Mesodermal cell (in vitro differentiated cells): ENCODE measurements around the gene HERC6.
"Not testable (repeated sequence)": the region's sequence is repeated elsewhere in the genome, so short reads cannot be mapped to it uniquely, and the experiment has no call there.

ENCODE experiments used
- H3K27ac ChIP-seq: 2 replicates; pipeline ENCODE4 v1.7.0; 2013; ENCODE audit warnings: mild to moderate bottlenecking, low read depth, low read length, moderate library complexity; ENCODE audit not compliant: severe bottlenecking
- H3K36me3 ChIP-seq: 2 replicates; pipeline ENCODE4 v1.7.1; 2013; ENCODE audit warnings: mild to moderate bottlenecking, low read length, moderate library complexity; ENCODE audit not compliant: control insufficient read depth, insufficient read depth
- H3K4me1 ChIP-seq: one replicate; pipeline ENCODE4 v1.7.1; 2013; ENCODE audit warnings: mild to moderate bottlenecking, low read length; ENCODE audit not compliant: insufficient read depth, control insufficient read depth, poor library complexity, severe bottlenecking
- H3K4me3 ChIP-seq: 2 replicates; pipeline ENCODE4 v1.7.0; 2013; ENCODE audit warnings: low read length, control low read depth, mild to moderate bottlenecking; ENCODE audit not compliant: insufficient read depth, poor library complexity, severe bottlenecking; ENCODE audit errors: extremely low read depth
- H3K9me3 ChIP-seq: 2 replicates; pipeline ENCODE4 v1.7.1; 2013; ENCODE audit warnings: mild to moderate bottlenecking, low read length, moderate library complexity; ENCODE audit not compliant: control insufficient read depth
- WGBS, 2 experiments: methylation state at CpG; one replicate each; pipeline ENCODE4 v1.1.5; 2013; ENCODE audit warnings: missing lambda C conversion rate in 2 of 2; ENCODE audit not compliant: insufficient coverage in 2 of 2; 5-methylcytosine and 5-hydroxymethylcytosine counted together

Gene HERC6

DNA sequence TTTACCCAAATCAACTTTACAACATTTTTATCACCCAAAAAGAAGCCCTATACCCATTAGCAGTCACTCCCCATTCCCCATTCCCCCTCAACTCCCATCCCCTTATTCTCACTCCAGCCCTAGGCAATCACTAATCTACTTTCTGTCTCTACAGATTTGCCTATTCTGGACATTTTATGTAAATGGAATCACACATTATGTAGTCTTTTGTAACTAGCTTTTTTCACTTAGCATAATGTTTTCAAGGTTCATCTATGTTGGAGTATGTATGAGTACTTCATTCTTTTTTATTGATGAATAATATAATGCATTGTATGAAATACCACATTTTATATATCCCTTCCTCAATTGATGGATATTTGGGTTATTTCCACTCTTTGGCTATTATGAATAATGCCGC lies 42.2 kb downstream of the HERC6 start:
- WGBS, 2 experiments: no CpG with 5 or more reads among the region's 1 CpG
- Histone ChIP-seq H3K36me3 (no peaks in the 10 kb centered on the region), H3K4me1 (no peaks in the 10 kb centered on the region), H3K4me3 (no peak overlapping the region), H3K9me3 (no peaks in the 10 kb centered on the region), H3K27ac (no peak overlapping the region)

DNA sequence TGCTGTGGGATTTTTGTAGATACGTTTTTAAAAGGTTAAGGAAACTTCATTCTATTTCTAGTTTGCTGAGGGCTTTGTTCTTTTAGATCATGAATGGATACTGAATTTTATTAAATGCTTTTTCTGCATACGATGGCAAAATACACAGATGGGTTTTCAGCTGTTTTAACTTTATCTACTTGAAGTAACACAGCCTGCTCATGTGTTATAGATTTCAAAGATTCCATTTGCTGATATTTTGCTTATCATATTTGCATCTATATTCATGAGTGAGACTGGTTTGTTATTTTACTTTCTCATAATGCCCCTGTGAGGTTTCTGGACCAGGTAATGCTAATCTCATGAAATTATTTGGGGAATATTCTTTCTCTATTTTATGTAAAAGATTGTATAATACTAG lies 43.8 kb downstream of the HERC6 start:
- H3K27ac ChIP-seq: no peak overlapping the region
- WGBS, 2 experiments: no CpG with 5 or more reads among the region's 2 CpGs
- no peaks in the 10 kb centered on the region for H3K36me3 ChIP-seq
- no peaks in the 10 kb centered on the region for H3K9me3 ChIP-seq
- H3K4me1 ChIP-seq: no peaks in the 10 kb centered on the region
- no peak overlapping the region for H3K4me3 ChIP-seq

DNA sequence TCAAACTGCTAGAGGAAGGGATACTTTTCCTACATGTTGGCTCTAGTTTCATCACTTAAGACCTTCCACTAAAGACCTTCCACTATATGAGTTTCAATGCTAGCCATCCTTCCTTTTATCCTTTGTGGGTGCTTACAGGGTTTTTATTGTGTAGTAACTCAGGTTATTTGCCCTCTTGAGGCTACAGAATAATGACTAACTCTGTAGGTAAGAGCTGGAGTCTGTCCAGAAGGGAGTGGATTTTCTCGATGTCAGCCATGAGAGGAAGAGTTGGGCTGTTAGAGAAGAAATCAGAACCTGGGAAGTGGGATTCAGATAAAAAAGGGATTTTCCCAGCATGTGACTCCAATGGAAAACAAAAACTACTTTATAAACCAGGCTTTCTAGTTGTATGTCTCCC lies 50.7 kb downstream of the HERC6 start:
- Histone ChIP-seq H3K4me3 (no peak overlapping the region), H3K9me3 (no peaks in the 10 kb centered on the region), H3K4me1 (no peaks in the 10 kb centered on the region), H3K27ac (no peak overlapping the region), H3K36me3 (no peaks in the 10 kb centered on the region)
- 86% methylated on average over 1 of the region's 1 CpG; no CpG with 5 or more reads in 1 of the 2 experiments for WGBS, 2 experiments

DNA sequence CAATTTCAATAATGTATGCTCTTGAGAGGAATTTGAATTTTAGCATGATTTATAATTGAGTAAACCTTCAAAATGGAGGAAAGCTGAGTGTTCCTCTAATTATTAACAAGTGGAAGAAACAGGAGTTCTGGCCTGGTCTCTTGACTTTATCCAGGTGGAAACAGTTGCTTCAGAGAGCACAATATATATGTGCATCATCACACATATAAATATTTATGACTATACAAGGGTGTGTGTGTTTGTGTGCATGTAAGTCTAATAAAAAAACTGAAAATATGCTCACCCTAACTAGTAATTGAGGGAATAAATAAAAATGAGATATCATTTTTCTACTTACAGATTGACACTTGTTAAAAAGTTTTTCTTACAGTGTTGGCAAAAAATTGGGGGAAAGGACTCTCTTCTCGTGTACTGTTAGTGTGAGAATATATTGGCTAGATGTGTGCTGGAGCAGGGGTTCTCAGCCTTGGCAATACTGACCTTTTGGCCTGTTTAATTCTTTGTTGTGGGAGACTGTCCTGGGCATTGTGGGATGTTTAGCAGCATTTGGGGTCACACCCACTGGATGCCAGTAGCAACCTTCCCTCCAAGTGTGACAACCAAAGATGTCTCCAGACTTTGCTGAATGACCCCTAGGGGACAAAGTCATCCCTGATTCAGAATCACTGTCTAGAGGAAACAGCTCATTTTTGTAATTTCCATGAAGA lies 57.5 kb downstream of the HERC6 start:
- 63 to 100% methylated on average over 1 of the region's 1 CpG for WGBS, 2 experiments
- no peaks in the 10 kb centered on the region for H3K9me3 ChIP-seq
- H3K4me1 ChIP-seq: no peaks in the 10 kb centered on the region
- no peak overlapping the region for H3K27ac ChIP-seq
- no peak overlapping the region for H3K4me3 ChIP-seq
- no peaks in the 10 kb centered on the region for H3K36me3 ChIP-seq

DNA sequence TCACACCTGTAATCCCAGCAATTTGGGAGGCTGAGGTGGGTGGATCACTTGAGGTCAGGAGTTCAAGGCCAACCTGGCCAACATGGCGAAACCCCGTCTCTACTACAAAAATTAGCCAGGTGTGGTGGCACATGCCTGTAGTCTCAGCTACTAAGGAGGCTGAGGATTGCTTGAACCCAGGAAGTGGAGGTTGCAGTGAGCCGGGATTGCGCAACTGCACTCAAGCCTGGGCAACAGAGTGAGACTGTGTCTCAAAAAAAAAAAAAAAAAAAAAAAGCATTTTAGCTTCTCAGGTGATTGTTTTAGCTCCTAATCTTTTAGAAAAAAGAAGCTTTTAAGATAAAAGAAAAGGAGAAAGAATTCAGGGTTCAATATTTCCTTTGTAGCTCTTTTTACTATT lies 59.2 kb downstream of the HERC6 start:
- H3K27ac ChIP-seq, H3K4me1 ChIP-seq, H3K4me3 ChIP-seq, H3K36me3 ChIP-seq, H3K9me3 ChIP-seq: not testable (repeated sequence)
- 80 to 92% methylated on average over 1 to 2 of the region's 4 CpGs for WGBS, 2 experiments

DNA sequence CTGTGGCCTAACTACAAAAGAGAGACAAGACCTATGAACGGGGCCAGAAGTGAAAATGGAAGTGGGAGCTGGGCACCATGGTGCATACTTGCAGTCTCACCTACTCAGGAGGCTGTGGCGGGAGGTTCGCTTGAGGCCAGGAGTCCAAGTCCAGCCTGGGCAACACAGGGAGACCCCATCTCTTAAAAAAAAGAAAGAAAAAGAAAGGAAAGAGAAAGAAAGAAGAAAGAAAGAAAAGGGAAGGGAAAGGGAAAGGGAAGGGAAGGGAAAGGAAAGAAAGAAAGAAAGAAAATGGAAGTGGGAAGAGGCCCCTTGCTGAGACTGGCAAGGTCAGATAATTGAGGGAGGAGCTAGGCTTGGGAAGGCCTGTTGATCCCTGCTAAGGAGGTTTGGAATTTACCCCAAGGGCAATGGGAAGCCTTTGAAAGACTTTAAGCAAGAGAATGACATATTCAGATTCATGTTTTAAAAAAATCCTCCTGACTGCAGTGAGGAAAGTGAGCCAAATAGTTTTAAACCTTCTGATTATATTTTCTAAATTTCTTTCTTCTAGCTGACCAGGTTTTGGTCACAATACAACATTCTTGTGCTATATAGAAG lies 60.6 kb downstream of the HERC6 start:
- Histone ChIP-seq H3K27ac (no peak overlapping the region), H3K4me1 (no peaks in the 10 kb centered on the region), H3K4me3 (no peak overlapping the region), H3K36me3 (no peaks in the 10 kb centered on the region), H3K9me3 (no peaks in the 10 kb centered on the region)
- WGBS, 2 experiments: 63 to 70% methylated on average over 1 of the region's 3 CpGs

DNA sequence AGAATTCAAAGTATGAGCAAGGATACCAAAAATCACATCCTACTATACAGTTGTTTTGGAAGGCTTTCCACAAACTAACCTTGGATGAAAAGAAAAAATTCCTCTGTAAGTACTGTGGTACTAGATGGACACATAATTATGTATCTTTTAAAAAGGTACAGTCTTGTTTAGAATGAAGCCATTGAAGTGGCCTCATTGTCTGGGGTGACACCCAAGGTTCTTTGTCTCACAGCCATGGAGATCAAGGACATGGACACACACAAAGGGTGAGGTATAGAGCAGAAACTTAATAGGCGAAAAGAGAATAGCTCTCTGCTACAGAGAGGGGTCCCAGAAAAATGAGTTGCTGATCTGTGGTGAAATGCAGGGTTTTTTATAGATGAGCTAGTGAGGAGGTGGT lies 61.5 kb downstream of the HERC6 start:
- H3K36me3 ChIP-seq: no peaks in the 10 kb centered on the region
- H3K4me3 ChIP-seq: no peak overlapping the region
- H3K27ac ChIP-seq: no peak overlapping the region
- no peaks in the 10 kb centered on the region for H3K4me1 ChIP-seq
- WGBS, 2 experiments: 88 to 100% methylated on average over 1 of the region's 1 CpG
- H3K9me3 ChIP-seq: no peaks in the 10 kb centered on the region

DNA sequence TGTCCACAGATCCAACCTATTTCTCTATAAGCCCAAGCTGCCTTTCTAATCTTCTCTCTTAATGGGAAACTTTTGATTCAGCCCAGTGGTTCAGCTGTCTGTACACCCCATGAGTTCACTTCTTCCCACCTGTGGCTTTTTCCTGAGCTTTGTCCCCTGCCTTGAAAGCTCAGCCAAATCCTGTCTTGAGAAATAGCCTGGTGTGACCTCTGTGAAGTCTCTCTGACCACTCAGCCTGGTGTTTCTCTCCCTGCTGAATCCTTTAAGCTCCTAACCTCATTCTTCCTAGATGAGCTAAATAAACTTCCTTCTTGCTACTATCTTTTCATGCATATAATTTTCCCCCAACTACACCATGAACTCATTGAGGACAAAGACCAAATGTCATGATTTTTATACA lies 63.0 kb downstream of the HERC6 start:
- Histone ChIP-seq H3K27ac (no peak overlapping the region), H3K4me3 (no peak overlapping the region), H3K36me3 (no peaks in the 10 kb centered on the region), H3K9me3 (no peaks in the 10 kb centered on the region), H3K4me1 (no peaks in the 10 kb centered on the region)

DNA sequence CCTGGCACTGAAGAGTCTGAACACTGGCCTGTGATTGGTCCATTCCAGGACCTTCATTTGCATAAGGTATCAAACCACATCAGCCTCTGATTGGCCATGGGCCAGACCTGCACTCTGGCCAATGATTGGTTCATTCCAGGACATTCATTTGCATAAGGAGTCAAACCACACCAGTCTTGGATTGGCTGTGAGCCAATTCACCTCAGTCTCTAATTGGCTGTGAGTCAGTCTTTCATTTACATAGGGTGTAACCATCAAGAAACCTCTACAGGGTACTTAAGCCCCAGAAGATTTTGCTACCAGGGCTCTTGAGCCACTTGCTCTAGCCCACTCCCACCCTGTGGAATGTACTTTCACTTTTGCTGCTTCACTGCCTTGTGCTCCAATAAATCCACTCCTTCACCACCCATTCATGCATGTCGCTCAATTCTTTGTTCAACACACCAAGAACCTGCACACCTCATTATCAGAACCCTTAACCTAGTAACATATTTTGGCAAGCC lies 64.1 kb downstream of the HERC6 start:
- no peak overlapping the region for H3K4me3 ChIP-seq
- WGBS, 2 experiments: 100% methylated on average over 1 of the region's 1 CpG; no CpG with 5 or more reads in 1 of the 2 experiments
- no peak overlapping the region for H3K27ac ChIP-seq
- no peaks in the 10 kb centered on the region for H3K9me3 ChIP-seq
- no peaks in the 10 kb centered on the region for H3K36me3 ChIP-seq
- no peaks in the 10 kb centered on the region for H3K4me1 ChIP-seq

DNA sequence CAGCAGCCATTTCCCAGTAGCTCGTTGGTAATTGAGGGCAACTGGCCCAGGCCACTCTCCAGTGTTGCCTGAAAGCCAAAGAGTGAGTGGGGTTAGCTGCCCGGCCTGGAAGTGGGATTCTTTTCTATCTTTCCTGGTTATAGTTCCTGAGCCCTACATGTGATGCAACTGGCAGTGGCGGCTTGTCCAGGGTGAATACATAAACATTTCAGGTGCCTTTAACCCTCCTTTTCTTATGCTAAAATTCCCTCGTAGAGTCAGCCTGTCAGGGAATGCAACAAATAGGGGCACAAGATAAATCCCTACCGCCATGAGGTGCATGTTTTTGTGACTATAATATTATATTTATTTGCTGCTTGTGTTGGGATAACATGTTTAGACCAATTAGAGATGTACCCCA lies 64.8 kb downstream of the HERC6 start:
- H3K4me3 ChIP-seq: no peak overlapping the region
- no peak overlapping the region for H3K27ac ChIP-seq
- no peaks in the 10 kb centered on the region for H3K4me1 ChIP-seq
- WGBS, 2 experiments: 82 to 100% methylated on average over 1 to 3 of the region's 5 CpGs
- H3K36me3 ChIP-seq: no peaks in the 10 kb centered on the region
- no peaks in the 10 kb centered on the region for H3K9me3 ChIP-seq

DNA sequence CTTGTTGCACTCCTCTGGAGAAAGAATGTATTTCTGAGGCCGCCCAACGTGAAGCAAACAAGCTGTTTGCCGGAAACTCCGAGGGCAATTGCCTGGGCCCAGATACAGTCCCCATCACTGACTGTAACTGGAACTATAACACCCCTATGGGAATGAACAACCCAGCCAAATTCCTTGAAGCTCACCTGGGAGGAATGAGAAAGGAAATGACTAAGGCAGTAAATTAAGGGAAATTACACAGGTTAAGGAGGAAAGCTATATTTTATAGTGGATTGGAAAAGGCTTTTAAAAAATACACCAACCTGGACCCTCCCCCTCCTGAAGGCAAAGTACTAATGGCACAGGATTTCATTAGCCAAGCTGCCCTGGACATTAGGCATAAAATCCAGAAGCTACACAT lies 66.6 kb downstream of the HERC6 start:
- WGBS, 2 experiments: 87 to 94% methylated on average over 3 to 4 of the region's 4 CpGs
- Histone ChIP-seq H3K36me3 (no peaks in the 10 kb centered on the region), H3K27ac (no peak overlapping the region), H3K4me1 (no peaks in the 10 kb centered on the region), H3K9me3 (no peaks in the 10 kb centered on the region), H3K4me3 (no peak overlapping the region)
